D721Med (cell line): ENCODE measurements around the gene PSME2.

Source experiments
- DNase-seq: peaks from one replicate; pipeline ENCODE4 v3.0.0; 2011; ENCODE audit warnings: low spot score; ENCODE audit not compliant: insufficient read length
- FAIRE-seq: peaks from 2 replicates; lab custom pipeline; 2011; peaks lifted over from hg19 to GRCh38; lab: Jason Lieb, UNC
- CTCF ChIP-seq: IDR thresholded peaks from 2 replicates; pipeline ENCODE4 v1.5.1; 2012; ENCODE audit warnings: mild to moderate bottlenecking, control low read depth; ENCODE audit not compliant: insufficient read depth; ENCODE audit errors: missing control alignments

Gene PSME2

GRCh38 chr14:24171422-24172260, 25.2 kb upstream of the PSME2 start, which contains the start of gene REC8:
Gene REC8 (plus strand): TSS chr14:24172080. CDS start chr14:24172553, 473 bp downstream.
- no peak for FAIRE-seq
- peak; percentile 100 for DNase-seq
- no peak for TF ChIP-seq CTCF

- FAIRE-seq: no peak
- DNase-seq: no peak
- no peak for TF ChIP-seq CTCF
Observed at GRCh38 chr14:24167469-24168114, 21.2 kb upstream of the PSME2 start.

DNA sequence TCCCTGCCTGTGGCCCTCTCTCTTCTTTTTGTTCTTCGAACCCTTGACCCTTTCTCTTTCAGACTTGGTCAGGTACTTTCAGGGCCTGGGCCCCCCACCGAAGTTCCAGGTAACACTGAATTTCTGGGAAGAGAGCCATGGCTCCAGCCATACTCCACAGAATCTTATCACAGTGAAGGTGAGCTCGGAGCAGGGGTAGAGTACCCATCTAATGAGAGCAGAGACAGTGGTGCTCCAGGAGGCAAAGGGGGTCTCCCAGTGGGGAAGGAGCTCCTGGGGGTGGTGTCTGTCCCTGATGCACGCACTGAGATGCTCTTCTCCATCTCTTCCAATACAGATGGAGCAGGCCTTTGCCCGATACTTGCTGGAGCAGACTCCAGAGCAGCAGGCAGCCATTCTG, 19.4 kb upstream of the PSME2 start:
- DNase-seq (no peak), FAIRE-seq (no peak)
- no peak for TF ChIP-seq CTCF

GRCh38 chr14:24164518-24164991, 18.1 kb upstream of the PSME2 start:
- DNase-seq (no peak), FAIRE-seq (no peak)
- TF ChIP-seq CTCF: no peak

DNA sequence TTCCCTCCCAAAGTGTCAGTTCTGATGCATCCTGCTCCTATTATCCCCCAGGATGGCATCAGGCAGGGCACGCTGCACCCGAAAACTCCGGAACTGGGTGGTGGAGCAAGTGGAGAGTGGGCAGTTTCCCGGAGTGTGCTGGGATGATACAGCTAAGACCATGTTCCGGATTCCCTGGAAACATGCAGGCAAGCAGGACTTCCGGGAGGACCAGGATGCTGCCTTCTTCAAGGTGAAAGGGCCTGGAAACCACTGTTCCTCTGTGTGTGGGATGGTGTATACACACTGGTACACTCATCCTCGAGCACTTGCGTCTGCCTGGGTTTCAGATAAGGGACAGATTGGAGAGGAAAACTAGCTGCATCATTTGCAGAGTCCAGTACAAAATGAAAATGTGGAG, 15.7 kb upstream of the PSME2 start:
- DNase-seq (no peak), FAIRE-seq (no peak)
- no peak for TF ChIP-seq CTCF

DNA sequence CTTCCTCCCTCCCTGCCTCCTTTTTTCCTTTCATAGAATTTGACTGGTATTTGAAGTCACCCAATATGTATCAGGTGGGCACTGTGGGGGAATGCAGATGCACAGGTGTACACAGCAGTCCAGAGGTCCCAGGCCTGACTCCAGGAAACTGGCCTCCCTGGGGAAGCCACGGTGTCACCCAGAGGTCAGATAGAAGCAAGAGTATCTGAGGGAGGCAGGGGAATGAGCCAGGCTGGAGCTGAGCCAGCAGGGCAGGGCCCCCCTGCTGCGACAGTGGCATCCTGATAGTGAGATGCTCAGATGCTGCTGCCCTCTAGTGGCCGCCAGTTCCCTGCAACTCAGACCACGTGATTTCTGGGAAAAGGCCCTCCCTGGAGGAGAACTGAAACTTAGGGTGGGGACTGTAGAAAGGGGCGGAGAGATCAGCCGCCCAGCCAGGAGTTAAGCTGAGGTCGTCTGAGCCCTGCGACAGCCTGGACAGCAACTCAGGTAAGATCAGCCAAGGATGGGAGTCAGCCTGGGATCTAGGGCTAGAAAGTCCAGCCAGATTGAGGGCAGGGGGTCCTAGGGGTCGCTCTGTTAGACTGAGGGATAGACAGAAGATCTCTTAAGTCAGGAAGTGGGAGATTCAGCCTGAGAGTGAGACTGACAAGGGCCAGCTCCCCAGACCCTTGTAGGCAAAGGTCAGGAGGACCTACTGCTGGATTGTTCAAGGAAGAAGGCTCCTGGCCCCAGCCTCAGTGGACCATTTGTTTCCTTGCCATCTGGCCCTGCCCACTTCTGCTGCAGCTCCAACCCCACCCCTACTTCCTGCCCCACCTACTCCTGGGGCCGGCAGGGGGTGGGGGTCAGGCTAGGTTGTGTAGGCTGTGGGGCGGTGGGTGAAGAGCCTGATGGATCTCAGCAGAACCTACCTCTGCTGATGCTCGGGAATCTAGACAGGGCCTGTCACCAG, 14.7 kb upstream of the PSME2 start, which contains the start of gene IRF9:
IRF9 (plus strand) TSS at position 416 of the 955 bp plus-strand sequence. CDS start 880 bp downstream, outside the sequence.
- peak; percentile 96 for DNase-seq
- TF ChIP-seq CTCF: peak; percentile 91
- FAIRE-seq: no peak
